HepG2 (cell line): ENCODE measurements around the gene AFF4. TPM values are rescaled to one million over a fixed set of nuclear protein-coding genes. Genes with fewer than 3 reads are reported as not detected.

Source experiments
- BHLHE40 ChIP-seq: IDR thresholded peaks from 2 replicates; pipeline ENCODE4 v1.6.1; 2011; ENCODE audit warnings: low read length, improper control_type of control experiment
- CENPT ChIP-seq: sonication (generic); formaldehyde crosslinking; IDR thresholded peaks from 2 replicates; pipeline ENCODE4 v1.8.0; 2022; ENCODE audit warnings: low read depth, mild to moderate bottlenecking, moderate library complexity, missing genetic modification reagents
- MXD1 ChIP-seq: sonication (generic); formaldehyde crosslinking; IDR thresholded peaks from 2 replicates; pipeline ENCODE4 v1.4.0; 2020; ENCODE audit warnings: mild to moderate bottlenecking, missing genetic modification reagents
- SALL1 ChIP-seq: sonication (generic); formaldehyde crosslinking; IDR thresholded peaks from 2 replicates; pipeline ENCODE4 v1.8.0; 2022; ENCODE audit warnings: mild to moderate bottlenecking, missing genetic modification reagents
- STAT5B ChIP-seq: sonication (generic); formaldehyde crosslinking; IDR thresholded peaks from 2 replicates; pipeline ENCODE4 v1.4.0; 2020; ENCODE audit warnings: missing genetic modification reagents
- TBL1XR1 ChIP-seq: fragments of 150-350 bp; IDR thresholded peaks from 2 replicates; pipeline ENCODE4 v1.6.1; 2014; ENCODE audit warnings: borderline replicate concordance, low read length; ENCODE audit not compliant: partially characterized antibody
- ZNF3 ChIP-seq: IDR thresholded peaks from 2 replicates; pipeline ENCODE4 v1.7.0; 2017; ENCODE audit warnings: inconsistent platforms
- ZNF549 ChIP-seq: sonication (generic); formaldehyde crosslinking; IDR thresholded peaks from 2 replicates; pipeline ENCODE4 v1.5.0; 2020; ENCODE audit warnings: missing genetic modification reagents
- polyA plus RNA-seq, 8 experiments: library from polyadenylated mRNA; depleted of rRNA in 3 of 8; stranded (reverse) in 7 of 8; unstranded in 1 of 8; fragments of >200 nt; fragmentation: Illumina TruSeq in 4 of 8; extraction: Trizol in 4 of 8; gene quantifications; 2 replicates each; pipeline versions ENCODE4 v1.2.1 to v1.2.3, GENCODE V29; 2011 to 2016; ENCODE audit warnings: low read depth in 4 of 8, missing spikeins in 1 of 8, mixed read lengths in 1 of 8; ENCODE audit not compliant: insufficient read depth in 1 of 8
- total RNA-seq, 5 experiments: library from RNA; depleted of rRNA; stranded (reverse); fragments of >200 nt; fragmentation: Illumina TruSeq; extraction: Trizol; gene quantifications; 2 replicates each; pipeline ENCODE4 v1.2.3, GENCODE V29; 2016; ENCODE audit warnings: low read depth in 1 of 5
- TF ChIP-seq, protein P1 (sequence below): sonication (generic); formaldehyde crosslinking; IDR thresholded peaks from 2 replicates; pipeline ENCODE4 v1.5.1; 2020; ENCODE audit warnings: mild to moderate bottlenecking, missing genetic modification reagents, borderline replicate concordance
- TF ChIP-seq, protein P2 (sequence below): sonication (generic); formaldehyde crosslinking; IDR thresholded peaks from 2 replicates; pipeline ENCODE4 v1.5.1; 2020; ENCODE audit warnings: mild to moderate bottlenecking, missing genetic modification reagents, borderline replicate concordance
- TF ChIP-seq, protein P3 (sequence below): sonication (generic); formaldehyde crosslinking; IDR thresholded peaks from 2 replicates; pipeline ENCODE4 v1.5.0; 2020; ENCODE audit warnings: mild to moderate bottlenecking, missing genetic modification reagents, moderate library complexity
- TF ChIP-seq, protein P4 (sequence below): sonication (generic); formaldehyde crosslinking; IDR thresholded peaks from 2 replicates; pipeline ENCODE4 v1.4.0; 2020; ENCODE audit warnings: missing genetic modification reagents, borderline replicate concordance
- TF ChIP-seq, protein P5 (sequence below): sonication (generic); formaldehyde crosslinking; conservative IDR thresholded peaks from 2 replicates; pipeline ENCODE4 v1.8.0; 2022; ENCODE audit warnings: missing genetic modification reagents
- TF ChIP-seq, protein P6 (sequence below): sonication (generic); formaldehyde crosslinking; IDR thresholded peaks from 2 replicates; pipeline ENCODE4 v1.5.0; 2020; ENCODE audit warnings: missing genetic modification reagents

Gene AFF4
- total and polyA plus RNA-seq, 2 of the 13 experiments (the other 11 are each of a cell fraction or from before 2014, with no cell fraction given), result 22.1 to 25.5 TPM

DNA sequence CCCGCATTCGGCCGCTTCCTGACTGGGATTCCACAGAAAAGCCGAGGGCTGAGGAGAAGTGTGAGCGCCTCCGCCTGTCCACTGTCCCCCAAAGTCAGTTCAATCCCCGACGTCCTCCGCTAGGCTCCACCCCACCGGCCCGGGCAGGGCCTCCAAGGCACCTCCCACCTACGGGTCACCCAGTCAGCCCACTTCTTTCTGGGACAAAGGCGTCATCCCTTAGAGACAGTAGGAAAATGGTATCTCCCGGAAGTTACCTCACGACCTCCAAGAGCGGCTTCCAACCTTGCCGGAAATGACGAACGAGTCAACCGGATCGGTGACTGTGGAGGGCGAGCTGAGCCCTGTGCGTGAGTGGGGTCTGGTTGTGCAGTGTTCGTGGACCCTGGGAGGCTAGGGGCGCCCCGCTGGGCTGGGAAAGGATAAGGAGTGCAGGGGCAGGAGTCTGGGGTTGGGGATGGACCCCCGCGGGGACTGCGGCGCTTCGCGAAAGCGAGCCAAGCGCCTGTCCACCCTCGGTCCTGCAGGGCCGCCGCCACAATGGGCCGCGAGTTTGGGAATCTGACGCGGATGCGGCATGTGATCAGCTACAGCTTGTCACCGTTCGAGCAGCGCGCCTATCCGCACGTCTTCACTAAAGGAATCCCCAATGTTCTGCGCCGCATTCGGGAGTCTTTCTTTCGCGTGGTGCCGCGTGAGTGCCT is 96.9 kb downstream of the AFF4 start, which contains the start of the genes GDF9 and UQCRQ (continued):
- TF ChIP-seq, protein P1, sequence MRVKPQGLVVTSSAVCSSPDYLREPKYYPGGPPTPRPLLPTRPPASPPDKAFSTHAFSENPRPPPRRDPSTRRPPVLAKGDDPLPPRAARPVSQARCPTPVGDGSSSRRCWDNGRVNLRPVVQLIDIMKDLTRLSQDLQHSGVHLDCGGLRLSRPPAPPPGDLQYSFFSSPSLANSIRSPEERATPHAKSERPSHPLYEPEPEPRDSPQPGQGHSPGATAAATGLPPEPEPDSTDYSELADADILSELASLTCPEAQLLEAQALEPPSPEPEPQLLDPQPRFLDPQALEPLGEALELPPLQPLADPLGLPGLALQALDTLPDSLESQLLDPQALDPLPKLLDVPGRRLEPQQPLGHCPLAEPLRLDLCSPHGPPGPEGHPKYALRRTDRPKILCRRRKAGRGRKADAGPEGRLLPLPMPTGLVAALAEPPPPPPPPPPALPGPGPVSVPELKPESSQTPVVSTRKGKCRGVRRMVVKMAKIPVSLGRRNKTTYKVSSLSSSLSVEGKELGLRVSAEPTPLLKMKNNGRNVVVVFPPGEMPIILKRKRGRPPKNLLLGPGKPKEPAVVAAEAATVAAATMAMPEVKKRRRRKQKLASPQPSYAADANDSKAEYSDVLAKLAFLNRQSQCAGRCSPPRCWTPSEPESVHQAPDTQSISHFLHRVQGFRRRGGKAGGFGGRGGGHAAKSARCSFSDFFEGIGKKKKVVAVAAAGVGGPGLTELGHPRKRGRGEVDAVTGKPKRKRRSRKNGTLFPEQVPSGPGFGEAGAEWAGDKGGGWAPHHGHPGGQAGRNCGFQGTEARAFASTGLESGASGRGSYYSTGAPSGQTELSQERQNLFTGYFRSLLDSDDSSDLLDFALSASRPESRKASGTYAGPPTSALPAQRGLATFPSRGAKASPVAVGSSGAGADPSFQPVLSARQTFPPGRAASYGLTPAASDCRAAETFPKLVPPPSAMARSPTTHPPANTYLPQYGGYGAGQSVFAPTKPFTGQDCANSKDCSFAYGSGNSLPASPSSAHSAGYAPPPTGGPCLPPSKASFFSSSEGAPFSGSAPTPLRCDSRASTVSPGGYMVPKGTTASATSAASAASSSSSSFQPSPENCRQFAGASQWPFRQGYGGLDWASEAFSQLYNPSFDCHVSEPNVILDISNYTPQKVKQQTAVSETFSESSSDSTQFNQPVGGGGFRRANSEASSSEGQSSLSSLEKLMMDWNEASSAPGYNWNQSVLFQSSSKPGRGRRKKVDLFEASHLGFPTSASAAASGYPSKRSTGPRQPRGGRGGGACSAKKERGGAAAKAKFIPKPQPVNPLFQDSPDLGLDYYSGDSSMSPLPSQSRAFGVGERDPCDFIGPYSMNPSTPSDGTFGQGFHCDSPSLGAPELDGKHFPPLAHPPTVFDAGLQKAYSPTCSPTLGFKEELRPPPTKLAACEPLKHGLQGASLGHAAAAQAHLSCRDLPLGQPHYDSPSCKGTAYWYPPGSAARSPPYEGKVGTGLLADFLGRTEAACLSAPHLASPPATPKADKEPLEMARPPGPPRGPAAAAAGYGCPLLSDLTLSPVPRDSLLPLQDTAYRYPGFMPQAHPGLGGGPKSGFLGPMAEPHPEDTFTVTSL, result no peak
- TF ChIP-seq MXD1 (peak; percentile 70; the same call in 1 of the 2 replicates), BHLHE40 (peak; percentile 95), TBL1XR1 (peak; percentile 59), ZNF3 (CRISPR knock-in tag) (no peak), ZNF549 (CRISPR knock-in tag) (no peak), SALL1 (peak; percentile 87), CENPT (no peak), STAT5B (CRISPR knock-in tag) (no peak)
- TF ChIP-seq, protein P2, sequence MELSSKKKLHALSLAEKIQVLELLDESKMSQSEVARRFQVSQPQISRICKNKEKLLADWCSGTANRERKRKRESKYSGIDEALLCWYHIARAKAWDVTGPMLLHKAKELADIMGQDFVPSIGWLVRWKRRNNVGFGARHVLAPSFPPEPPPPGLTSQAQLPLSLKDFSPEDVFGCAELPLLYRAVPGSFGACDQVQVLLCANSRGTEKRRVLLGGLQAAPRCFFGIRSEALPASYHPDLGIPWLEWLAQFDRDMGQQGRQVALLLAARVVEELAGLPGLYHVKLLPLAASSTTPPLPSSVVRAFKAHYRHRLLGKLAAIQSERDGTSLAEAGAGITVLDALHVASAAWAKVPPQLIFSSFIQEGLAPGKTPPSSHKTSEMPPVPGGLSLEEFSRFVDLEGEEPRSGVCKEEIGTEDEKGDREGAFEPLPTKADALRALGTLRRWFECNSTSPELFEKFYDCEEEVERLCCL (CRISPR knock-in tag), result 0 out of 2 replicates have a peak, but pooled peaks have one; percentile 20
- TF ChIP-seq, protein P3, sequence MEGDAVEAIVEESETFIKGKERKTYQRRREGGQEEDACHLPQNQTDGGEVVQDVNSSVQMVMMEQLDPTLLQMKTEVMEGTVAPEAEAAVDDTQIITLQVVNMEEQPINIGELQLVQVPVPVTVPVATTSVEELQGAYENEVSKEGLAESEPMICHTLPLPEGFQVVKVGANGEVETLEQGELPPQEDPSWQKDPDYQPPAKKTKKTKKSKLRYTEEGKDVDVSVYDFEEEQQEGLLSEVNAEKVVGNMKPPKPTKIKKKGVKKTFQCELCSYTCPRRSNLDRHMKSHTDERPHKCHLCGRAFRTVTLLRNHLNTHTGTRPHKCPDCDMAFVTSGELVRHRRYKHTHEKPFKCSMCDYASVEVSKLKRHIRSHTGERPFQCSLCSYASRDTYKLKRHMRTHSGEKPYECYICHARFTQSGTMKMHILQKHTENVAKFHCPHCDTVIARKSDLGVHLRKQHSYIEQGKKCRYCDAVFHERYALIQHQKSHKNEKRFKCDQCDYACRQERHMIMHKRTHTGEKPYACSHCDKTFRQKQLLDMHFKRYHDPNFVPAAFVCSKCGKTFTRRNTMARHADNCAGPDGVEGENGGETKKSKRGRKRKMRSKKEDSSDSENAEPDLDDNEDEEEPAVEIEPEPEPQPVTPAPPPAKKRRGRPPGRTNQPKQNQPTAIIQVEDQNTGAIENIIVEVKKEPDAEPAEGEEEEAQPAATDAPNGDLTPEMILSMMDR (CRISPR knock-in tag), result peak; percentile 95
- TF ChIP-seq, protein P4, sequence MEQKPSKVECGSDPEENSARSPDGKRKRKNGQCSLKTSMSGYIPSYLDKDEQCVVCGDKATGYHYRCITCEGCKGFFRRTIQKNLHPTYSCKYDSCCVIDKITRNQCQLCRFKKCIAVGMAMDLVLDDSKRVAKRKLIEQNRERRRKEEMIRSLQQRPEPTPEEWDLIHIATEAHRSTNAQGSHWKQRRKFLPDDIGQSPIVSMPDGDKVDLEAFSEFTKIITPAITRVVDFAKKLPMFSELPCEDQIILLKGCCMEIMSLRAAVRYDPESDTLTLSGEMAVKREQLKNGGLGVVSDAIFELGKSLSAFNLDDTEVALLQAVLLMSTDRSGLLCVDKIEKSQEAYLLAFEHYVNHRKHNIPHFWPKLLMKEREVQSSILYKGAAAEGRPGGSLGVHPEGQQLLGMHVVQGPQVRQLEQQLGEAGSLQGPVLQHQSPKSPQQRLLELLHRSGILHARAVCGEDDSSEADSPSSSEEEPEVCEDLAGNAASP, result no peak
- TF ChIP-seq, protein P5, sequence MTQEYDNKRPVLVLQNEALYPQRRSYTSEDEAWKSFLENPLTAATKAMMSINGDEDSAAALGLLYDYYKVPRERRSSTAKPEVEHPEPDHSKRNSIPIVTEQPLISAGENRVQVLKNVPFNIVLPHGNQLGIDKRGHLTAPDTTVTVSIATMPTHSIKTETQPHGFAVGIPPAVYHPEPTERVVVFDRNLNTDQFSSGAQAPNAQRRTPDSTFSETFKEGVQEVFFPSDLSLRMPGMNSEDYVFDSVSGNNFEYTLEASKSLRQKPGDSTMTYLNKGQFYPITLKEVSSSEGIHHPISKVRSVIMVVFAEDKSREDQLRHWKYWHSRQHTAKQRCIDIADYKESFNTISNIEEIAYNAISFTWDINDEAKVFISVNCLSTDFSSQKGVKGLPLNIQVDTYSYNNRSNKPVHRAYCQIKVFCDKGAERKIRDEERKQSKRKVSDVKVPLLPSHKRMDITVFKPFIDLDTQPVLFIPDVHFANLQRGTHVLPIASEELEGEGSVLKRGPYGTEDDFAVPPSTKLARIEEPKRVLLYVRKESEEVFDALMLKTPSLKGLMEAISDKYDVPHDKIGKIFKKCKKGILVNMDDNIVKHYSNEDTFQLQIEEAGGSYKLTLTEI, result no peak
- TF ChIP-seq, protein P6, sequence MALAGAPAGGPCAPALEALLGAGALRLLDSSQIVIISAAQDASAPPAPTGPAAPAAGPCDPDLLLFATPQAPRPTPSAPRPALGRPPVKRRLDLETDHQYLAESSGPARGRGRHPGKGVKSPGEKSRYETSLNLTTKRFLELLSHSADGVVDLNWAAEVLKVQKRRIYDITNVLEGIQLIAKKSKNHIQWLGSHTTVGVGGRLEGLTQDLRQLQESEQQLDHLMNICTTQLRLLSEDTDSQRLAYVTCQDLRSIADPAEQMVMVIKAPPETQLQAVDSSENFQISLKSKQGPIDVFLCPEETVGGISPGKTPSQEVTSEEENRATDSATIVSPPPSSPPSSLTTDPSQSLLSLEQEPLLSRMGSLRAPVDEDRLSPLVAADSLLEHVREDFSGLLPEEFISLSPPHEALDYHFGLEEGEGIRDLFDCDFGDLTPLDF (CRISPR knock-in tag), result peak; percentile 68
